ENCODE measurements around the gene NELFE. TPM values are rescaled to one million over a fixed set of nuclear protein-coding genes. Genes with fewer than 3 reads are reported as not detected.
"Not testable (repeated sequence)": the region's sequence is repeated elsewhere in the genome, so short reads cannot be mapped to it uniquely, and the experiment has no call there.

NELFE gene
- total RNA-seq, result 10 to 100 TPM; 40.0 to 81.7 TPM

DNA sequence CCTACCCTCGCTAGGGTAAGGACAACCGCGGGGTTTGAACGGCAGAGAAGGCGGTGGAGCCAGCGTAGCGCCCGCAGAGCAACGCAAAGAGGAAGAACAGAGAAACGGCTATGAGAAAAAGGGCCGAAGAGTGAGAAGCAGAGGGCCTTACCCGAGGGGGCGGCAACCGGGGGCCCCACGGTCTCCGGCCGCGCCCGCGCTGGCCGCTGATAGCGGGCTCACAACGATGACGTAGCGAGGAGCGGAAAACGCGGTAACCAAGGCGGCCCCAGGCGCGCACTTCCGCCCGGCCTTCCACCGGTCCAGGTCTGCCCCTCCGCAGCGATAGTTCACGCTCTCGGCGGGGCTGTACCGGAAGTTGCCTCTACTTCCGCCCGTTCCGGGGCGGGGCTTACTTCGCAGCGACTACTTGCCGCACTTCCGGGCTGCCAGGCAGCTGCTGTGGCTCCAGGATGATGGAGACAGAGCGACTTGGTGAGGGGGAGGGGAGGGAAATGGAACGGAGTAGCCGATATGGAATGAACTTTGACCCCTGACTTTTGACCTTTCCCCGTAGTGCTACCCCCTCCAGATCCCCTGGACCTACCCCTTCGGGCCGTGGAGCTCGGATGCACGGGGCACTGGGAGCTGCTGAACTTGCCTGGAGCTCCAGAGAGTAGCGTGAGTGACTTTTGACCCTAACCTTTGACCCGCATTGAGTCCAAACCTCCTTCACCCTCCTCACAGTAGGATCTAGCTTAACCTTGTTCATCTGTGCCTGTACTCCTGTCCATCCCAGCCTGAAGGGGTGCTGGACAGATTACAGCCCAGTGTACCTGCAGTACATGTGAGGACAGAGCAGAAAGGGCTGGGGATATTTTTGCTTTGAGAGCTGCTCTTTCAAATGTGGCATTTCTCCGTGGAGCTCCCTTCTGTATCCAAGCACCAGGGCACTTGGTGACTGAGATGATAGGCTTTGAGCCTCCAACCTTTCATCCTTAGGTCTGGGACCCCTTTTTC lies at the start of gene NELFE, which contains the start of gene SKIC2:
NELFE (minus strand) TSS at position 231 of the 999 bp plus-strand sequence. CDS start 525 bp downstream, outside the sequence.
SKIC2 (plus strand) TSS at position 435 of the 999 bp plus-strand sequence; CDS start at position 453, 18 bp downstream.
- Histone ChIP-seq H3K27me3 (no peaks in the 10 kb centered on the region), H3K27ac (peak within 1 kb of the TSS; percentile 75 to 84), H3K36me3 (peaks cover 58% of the 10 kb centered on the region), H3K4me1 (peaks cover 0 to 20% of the 10 kb centered on the region in 2 donors), H3K9me3 (no peaks in the 10 kb centered on the region), H3K4me3 (peak within 1 kb of the TSS; percentile 82 to 89)
- DNase-seq (ENCODE audit: low spot score), result peak; percentile 99
- no peak for TF ChIP-seq CTCF (IDR thresholded peaks at IDR 0.05)

DNA sequence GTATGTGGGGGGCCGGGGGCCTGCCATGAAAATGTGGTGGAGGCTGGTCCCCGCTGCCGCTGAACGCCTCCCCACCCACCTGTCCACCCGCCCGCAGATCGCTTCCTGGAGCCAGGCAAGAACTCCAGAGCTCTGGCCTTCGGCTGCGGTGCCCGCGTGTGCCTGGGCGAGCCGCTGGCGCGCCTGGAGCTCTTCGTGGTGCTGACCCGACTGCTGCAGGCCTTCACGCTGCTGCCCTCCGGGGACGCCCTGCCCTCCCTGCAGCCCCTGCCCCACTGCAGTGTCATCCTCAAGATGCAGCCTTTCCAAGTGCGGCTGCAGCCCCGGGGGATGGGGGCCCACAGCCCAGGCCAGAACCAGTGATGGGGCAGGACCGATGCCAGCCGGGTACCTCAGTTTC lies 49.3 kb upstream of the NELFE start:
- not testable (repeated sequence) for H3K4me3 ChIP-seq; H3K9me3 ChIP-seq; H3K4me1 ChIP-seq; H3K36me3 ChIP-seq; H3K27ac ChIP-seq; DNase-seq (ENCODE audit: low spot score); H3K27me3 ChIP-seq

DNA sequence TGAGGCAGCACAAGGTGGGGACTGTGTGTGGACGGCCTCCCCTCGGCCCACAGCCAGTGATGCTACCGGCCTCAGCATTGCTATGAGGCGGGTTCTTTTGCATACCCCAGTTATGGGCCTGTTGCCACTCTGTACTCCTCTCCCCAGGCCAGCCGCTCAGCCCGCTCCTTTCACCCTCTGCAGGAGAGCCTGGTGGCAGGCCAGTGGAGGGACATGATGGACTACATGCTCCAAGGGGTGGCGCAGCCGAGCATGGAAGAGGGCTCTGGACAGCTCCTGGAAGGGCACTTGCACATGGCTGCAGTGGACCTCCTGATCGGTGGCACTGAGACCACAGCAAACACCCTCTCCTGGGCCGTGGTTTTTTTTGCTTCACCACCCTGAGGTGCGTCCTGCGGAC lies 48.3 kb upstream of the NELFE start:
- H3K27ac ChIP-seq; DNase-seq (ENCODE audit: low spot score); H3K27me3 ChIP-seq; H3K4me1 ChIP-seq; H3K9me3 ChIP-seq; H3K36me3 ChIP-seq; H3K4me3 ChIP-seq: not testable (repeated sequence)

DNA sequence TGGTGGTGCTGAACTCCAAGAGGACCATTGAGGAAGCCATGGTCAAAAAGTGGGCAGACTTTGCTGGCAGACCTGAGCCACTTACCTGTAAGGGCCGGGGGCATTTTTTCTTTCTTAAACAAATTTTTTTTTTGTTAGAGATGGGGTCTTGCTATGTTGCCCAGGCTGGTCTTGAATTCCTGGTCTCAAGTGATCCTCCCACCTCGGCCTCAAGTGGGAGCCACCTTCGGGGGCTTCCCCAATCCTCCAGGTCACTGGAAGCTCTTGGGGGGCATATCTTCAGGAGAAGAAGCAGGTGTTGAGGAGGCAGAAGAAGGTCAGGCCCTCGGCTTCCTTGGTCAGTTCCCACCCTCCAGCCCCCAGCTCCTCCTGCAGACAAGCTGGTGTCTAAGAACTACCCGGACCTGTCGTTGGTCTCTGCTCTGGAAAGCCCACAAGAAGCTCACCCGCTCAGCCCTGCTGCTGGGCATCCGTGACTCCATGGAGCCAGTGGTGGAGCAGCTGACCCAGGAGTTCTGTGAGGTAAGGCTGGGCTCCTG lies 47.3 kb upstream of the NELFE start:
- not testable (repeated sequence) for H3K9me3 ChIP-seq; H3K4me1 ChIP-seq; H3K4me3 ChIP-seq; H3K36me3 ChIP-seq; H3K27me3 ChIP-seq; DNase-seq (ENCODE audit: low spot score); H3K27ac ChIP-seq

DNA sequence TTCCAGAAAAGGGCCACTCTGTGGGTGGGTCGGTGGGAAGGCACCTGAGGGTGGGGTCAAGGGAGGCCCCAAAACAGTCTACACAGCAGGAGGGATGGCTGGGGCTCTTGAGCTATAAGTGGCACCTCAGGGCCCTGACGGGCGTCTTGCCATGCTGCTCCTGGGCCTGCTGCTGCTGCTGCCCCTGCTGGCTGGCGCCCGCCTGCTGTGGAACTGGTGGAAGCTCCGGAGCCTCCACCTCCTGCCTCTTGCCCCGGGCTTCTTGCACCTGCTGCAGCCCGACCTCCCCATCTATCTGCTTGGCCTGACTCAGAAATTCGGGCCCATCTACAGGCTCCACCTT lies 46.7 kb upstream of the NELFE start:
- not testable (repeated sequence) for H3K27me3 ChIP-seq; H3K4me1 ChIP-seq; H3K4me3 ChIP-seq; DNase-seq (ENCODE audit: low spot score); H3K36me3 ChIP-seq; H3K9me3 ChIP-seq
- peak overlapping the region in 1 of 2 donors; percentile 55 for H3K27ac ChIP-seq

DNA sequence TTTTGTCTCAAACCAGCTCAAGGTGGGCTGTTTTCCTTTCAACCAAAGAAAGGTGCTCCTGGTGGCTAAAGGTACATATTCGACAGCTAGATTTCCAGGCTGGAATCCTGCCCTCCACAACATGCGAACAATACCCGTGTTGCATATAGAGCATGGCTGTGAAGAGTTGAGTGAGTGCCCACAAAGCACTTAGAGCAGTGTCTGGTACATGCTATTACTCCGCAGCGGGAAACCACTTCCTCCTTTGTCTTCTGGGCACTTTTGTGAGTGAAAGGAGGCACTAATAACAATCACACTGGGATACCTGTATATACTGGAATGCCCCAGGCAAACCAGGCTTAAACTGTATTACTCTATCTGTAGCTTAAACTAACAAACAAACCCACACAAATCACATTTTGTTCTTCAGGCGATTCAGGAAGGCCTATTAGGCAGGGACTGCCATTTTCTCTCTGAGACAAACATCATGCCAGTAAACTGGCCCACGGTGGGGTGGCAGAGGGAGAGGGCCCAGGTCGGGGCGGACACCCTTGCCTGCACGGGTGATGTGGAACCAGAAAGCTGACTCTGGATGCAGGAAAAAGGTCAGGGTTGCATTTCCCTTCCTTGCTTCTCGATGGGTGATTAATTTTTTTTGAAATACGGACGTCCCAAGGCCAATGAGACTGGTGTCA lies 46.2 kb upstream of the NELFE start:
- DNase-seq (ENCODE audit: low spot score); H3K4me1 ChIP-seq; H3K4me3 ChIP-seq; H3K9me3 ChIP-seq; H3K36me3 ChIP-seq; H3K27me3 ChIP-seq: not testable (repeated sequence)
- peak overlapping the region in 1 of 2 donors; percentile 55 for H3K27ac ChIP-seq

DNA sequence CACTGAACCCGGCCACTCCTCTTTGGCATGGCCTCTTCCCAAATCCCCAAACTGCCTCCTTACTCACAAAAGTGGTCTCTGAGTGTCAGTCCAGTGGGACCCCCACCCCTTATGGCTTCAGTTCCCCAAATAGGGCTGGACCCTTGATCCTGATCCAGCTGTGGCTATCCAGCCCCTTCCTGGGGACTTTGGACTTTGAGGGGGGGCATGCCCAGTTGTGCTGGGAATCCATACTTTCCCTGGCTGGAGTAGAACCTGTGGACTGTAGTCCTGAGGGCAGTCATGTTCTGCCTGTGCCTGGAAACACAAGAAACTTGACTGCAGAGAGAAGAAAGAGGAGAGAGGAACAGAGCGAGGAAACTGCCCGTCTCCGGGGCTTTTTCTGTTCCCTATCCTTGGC lies 45.6 kb upstream of the NELFE start:
- not testable (repeated sequence) for H3K4me3 ChIP-seq; H3K9me3 ChIP-seq; H3K36me3 ChIP-seq; DNase-seq (ENCODE audit: low spot score); H3K27me3 ChIP-seq; H3K4me1 ChIP-seq
- H3K27ac ChIP-seq, result peak overlapping the region in 1 of 2 donors; percentile 16

DNA sequence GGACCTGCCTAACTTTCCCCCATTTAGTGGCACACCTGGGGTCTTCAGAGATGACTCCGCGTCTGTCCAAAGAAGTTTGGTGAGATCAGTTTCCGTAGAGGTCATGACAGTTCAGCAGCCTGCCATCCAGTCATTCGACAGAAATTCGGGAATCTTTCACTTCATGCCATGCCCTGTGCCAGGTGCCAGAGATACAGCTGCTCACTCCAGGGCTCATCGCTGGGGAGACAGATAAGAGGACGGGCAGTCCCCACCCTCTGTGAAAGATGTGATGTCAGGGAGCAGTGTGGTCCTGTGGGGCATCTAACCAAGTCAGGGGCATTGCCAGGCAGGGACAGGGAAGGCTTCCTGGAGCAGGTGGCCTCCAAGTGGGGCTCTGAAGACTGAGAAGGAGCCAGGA lies 44.5 kb upstream of the NELFE start:
- H3K9me3 ChIP-seq, H3K27me3 ChIP-seq, H3K4me1 ChIP-seq: not testable (repeated sequence)

DNA sequence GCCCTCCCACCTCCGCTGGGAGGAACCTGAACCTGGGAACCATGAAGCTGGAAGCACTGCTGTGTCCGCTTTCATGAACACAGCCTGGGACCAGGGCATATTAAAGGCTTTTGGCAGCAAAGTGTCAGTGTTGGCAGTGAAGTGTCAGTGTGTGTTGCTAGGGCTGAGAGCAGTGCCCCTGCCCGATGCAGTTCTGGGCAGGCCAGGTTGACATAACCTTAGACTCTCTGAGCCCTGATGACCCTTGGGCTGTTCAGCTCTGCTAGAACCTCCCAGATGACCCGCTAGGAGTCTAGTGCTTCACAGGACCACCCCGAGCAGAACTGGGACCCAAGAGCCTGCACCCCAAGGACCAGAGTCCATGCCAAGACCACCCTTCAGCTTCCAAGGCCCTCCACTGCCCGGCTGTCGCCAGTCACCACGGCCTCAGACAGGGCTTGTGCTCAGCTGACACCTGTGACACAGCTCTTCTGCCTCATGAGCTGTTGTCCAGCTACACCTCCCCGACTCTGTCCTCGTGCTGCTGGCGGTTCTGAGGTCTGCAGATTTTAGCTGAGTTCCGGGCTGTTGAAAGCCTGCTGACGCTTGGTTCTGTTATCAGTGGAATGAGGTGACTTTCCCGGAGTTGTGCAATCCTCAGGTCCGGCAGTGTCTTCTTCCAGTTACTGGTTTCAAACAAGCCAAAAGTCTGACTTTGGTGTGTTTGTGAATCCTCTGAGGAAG lies 43.9 kb upstream of the NELFE start:
- DNase-seq (ENCODE audit: low spot score); H3K27me3 ChIP-seq; H3K4me3 ChIP-seq; H3K27ac ChIP-seq; H3K9me3 ChIP-seq; H3K36me3 ChIP-seq; H3K4me1 ChIP-seq: not testable (repeated sequence)

More for the DNA sequence above, 44.5 kb upstream of the NELFE start:
- not testable (repeated sequence) for DNase-seq (ENCODE audit: low spot score); H3K27ac ChIP-seq; H3K36me3 ChIP-seq; H3K4me3 ChIP-seq

- not testable (repeated sequence) for DNase-seq (ENCODE audit: low spot score); H3K9me3 ChIP-seq
These were observed 37.6 kb upstream of the NELFE start for GRCh38 chr6:31996385-31996784.

GRCh38 chr6:31994421-31994820 lies 35.6 kb upstream of the NELFE start:
- not testable (repeated sequence) for H3K9me3 ChIP-seq; H3K4me1 ChIP-seq; H3K27ac ChIP-seq; H3K4me3 ChIP-seq; DNase-seq (ENCODE audit: low spot score); H3K27me3 ChIP-seq; H3K36me3 ChIP-seq

More at GRCh38 chr6:31996385-31996784, 37.6 kb upstream of the NELFE start:
- not testable (repeated sequence) for H3K4me3 ChIP-seq, H3K36me3 ChIP-seq, H3K27ac ChIP-seq, H3K4me1 ChIP-seq, H3K27me3 ChIP-seq

GRCh38 chr6:31989363-31989762 lies 30.6 kb upstream of the NELFE start:
- not testable (repeated sequence) for H3K4me3 ChIP-seq; DNase-seq (ENCODE audit: low spot score)

DNA sequence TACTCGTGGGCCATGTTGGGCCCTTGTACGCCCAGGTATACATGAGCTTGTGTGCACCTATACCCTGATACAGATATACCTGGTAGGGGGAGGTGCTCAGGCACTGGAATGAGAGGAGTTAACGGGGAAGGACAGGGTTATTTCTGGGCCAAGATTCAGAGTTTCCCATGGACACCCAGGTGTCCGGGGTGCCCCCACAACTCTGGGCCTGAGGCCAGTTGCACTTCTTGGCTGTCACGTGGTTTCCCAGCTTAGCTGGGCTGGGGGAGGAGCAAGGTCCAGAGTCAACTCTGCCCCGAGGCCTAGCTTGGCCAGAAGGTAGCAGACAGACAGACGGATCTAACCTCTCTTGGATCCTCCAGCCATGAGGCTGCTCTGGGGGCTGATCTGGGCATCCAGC lies 23.0 kb upstream of the NELFE start, which contains the start of gene C4A:
C4A (plus strand) TSS at position 314 of the 400 bp plus-strand sequence; CDS start at position 365, 51 bp downstream.
- H3K27me3 ChIP-seq; H3K9me3 ChIP-seq; DNase-seq (ENCODE audit: low spot score); H3K27ac ChIP-seq; H3K4me3 ChIP-seq; H3K4me1 ChIP-seq: not testable (repeated sequence)
- H3K36me3 ChIP-seq, result peaks cover 11% of the 10 kb centered on the region

More at GRCh38 chr6:31989363-31989762, 30.6 kb upstream of the NELFE start:
- not testable (repeated sequence) for H3K27ac ChIP-seq, H3K36me3 ChIP-seq, H3K27me3 ChIP-seq, H3K4me1 ChIP-seq, H3K9me3 ChIP-seq

All from right atrium auricular region (tissue), 2 donors.